SU-DHL-6 (cell line): Measurements from ENCODE around the gene REST.

Source experiments
- H2AFZ ChIP-seq: fragments of 200-600 bp; sonication (generic); 2 replicates; pipeline ENCODE4 v1.6.1; 2014; ENCODE audit warnings: low read depth, mild to moderate bottlenecking, moderate library complexity, mixed read lengths, antibody characterized with exemption, low read length; ENCODE audit not compliant: severe bottlenecking
- H3F3A ChIP-seq: fragments of 200-600 bp; shearing (Covaris generic); 2 replicates; pipeline ENCODE4 v1.6.0; 2016; ENCODE audit warnings: antibody characterized with exemption, mild to moderate bottlenecking; ENCODE audit not compliant: insufficient read depth
- H3K27ac ChIP-seq: fragments of 200-600 bp; sonication (generic); 2 replicates; pipeline ENCODE4 v1.5.1; 2016; ENCODE audit warnings: low read depth, mild to moderate bottlenecking, low read length, moderate library complexity, mixed read lengths
- H3K27me3 ChIP-seq: fragments of 200-600 bp; sonication (generic), shearing (Covaris generic); 2 replicates; pipeline ENCODE4 v1.6.0; 2014; ENCODE audit warnings: mild to moderate bottlenecking, low read length
- H3K36me3 ChIP-seq: fragments of 200-600 bp; sonication (generic); 2 replicates; pipeline ENCODE4 v1.6.1; 2014; ENCODE audit warnings: mild to moderate bottlenecking, low read length, mixed read lengths
- H3K4me2 ChIP-seq: fragments of 300-600, 200-600 bp; shearing (Covaris generic), sonication (generic); 2 replicates; pipeline ENCODE4 v1.6.0; 2014; ENCODE audit warnings: low read length, low read depth, mild to moderate bottlenecking; ENCODE audit not compliant: poor library complexity, severe bottlenecking
- H3K4me3 ChIP-seq: fragments of 200-600 bp; sonication (generic); 2 replicates; pipeline ENCODE4 v1.5.1; 2014; ENCODE audit warnings: antibody characterized with exemption, low read length, mild to moderate bottlenecking, mixed read lengths; ENCODE audit not compliant: insufficient read depth, poor library complexity, severe bottlenecking
- H3K79me2 ChIP-seq: fragments of 200-600 bp; sonication (generic); 2 replicates; pipeline ENCODE4 v1.6.1; 2014; ENCODE audit warnings: mild to moderate bottlenecking, low read length, moderate library complexity; ENCODE audit not compliant: insufficient read depth
- H3K9ac ChIP-seq: fragments of 200-600 bp; sonication (generic); 2 replicates; pipeline ENCODE4 v1.7.0; 2014; ENCODE audit warnings: mild to moderate bottlenecking, low read length
- H3K9me2 ChIP-seq: fragments of 200-600 bp; sonication (generic); replicated peaks from 2 replicates; pipeline ENCODE4 v1.6.1; 2014; ENCODE audit warnings: low read length; ENCODE audit not compliant: insufficient read depth
- H3K9me3 ChIP-seq: fragments of 200-600 bp; sonication (generic); 2 replicates; pipeline ENCODE4 v1.6.1; 2014; ENCODE audit warnings: low read length, mixed read lengths; ENCODE audit not compliant: insufficient read depth
- H4K20me1 ChIP-seq: fragments of 200-600 bp; sonication (generic); 2 replicates; pipeline ENCODE4 v1.6.1; 2014; ENCODE audit warnings: low read depth, mild to moderate bottlenecking, antibody characterized with exemption, low read length, moderate library complexity, mixed read lengths
- EZH2phosphoT487 ChIP-seq: fragments of 200-600 bp; sonication (generic), shearing (Covaris generic); conservative IDR thresholded peaks from 2 replicates; pipeline ENCODE4 v1.6.1; 2018; ENCODE audit warnings: mild to moderate bottlenecking, antibody characterized with exemption, low read length, moderate library complexity, mixed read lengths
- TF ChIP-seq, protein P1 (sequence below): fragments of 200-600 bp; sonication (generic); IDR thresholded peaks from one replicate; pipeline ENCODE4 v1.5.1; 2017; ENCODE audit warnings: antibody characterized with exemption, mild to moderate bottlenecking, low read length, moderate library complexity; ENCODE audit not compliant: insufficient read depth, poor library complexity, severe bottlenecking

REST gene

DNA sequence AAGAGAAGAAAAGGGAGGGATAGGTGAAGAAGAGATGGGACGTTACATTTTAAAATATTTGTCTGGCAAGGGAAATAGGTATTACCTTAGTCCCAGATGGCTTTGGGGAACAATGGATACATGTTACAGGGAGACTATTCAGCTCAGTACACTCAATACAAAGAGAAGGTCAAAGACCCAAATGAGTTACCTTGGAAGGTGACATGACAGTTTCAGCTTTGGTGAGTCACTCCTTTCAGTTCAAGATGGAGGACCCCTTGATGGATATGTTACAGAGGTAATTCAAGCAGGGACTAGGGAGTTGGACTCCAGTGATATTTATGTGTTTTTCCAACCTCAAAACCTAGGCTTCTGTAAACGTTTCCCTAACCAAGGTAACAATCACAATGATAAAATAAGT lies 64.7 kb downstream of the REST start:
- no peak overlapping the region for H3K9ac ChIP-seq
- no peak overlapping the region for H3K27ac ChIP-seq
- no peaks in the 10 kb centered on the region for H3K9me2 ChIP-seq
- peaks cover 17% of the 10 kb centered on the region for H3K36me3 ChIP-seq
- no peaks in the 10 kb centered on the region for H4K20me1 ChIP-seq
- peaks cover 42% of the 10 kb centered on the region for H3K79me2 ChIP-seq
- no peaks in the 10 kb centered on the region for H3K9me3 ChIP-seq
- H3K4me3 ChIP-seq = no peak overlapping the region
- no peak overlapping the region for H2AFZ ChIP-seq
- no peak for TF ChIP-seq EZH2phosphoT487
- TF ChIP-seq, protein P1, sequence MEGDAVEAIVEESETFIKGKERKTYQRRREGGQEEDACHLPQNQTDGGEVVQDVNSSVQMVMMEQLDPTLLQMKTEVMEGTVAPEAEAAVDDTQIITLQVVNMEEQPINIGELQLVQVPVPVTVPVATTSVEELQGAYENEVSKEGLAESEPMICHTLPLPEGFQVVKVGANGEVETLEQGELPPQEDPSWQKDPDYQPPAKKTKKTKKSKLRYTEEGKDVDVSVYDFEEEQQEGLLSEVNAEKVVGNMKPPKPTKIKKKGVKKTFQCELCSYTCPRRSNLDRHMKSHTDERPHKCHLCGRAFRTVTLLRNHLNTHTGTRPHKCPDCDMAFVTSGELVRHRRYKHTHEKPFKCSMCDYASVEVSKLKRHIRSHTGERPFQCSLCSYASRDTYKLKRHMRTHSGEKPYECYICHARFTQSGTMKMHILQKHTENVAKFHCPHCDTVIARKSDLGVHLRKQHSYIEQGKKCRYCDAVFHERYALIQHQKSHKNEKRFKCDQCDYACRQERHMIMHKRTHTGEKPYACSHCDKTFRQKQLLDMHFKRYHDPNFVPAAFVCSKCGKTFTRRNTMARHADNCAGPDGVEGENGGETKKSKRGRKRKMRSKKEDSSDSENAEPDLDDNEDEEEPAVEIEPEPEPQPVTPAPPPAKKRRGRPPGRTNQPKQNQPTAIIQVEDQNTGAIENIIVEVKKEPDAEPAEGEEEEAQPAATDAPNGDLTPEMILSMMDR = no peak
- no peaks in the 10 kb centered on the region for H3K27me3 ChIP-seq
- H3F3A ChIP-seq = no peaks in the 10 kb centered on the region
- no peak overlapping the region for H3K4me2 ChIP-seq

DNA sequence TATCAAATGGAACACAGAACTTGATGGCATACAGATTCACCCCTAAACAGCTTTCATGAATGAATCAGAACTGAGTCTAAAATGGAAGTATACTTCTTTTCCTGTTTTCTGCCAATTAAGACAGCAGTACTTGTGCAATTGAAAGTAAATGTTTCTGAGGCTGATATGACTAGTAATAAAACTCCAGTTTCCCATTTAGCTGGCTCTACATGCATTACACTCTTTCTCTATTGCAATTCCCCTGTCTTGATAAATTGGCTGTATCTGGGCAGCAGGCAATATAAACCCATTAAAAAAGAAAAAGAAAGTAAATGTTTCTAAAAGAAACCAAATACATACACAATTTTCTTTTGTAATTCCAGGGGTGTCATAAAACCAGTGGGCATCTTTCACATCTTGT lies 65.1 kb downstream of the REST start:
- Histone ChIP-seq H3K4me3 (no peak overlapping the region), H3K36me3 (peaks cover 17% of the 10 kb centered on the region), H3K9ac (no peak overlapping the region), H4K20me1 (no peaks in the 10 kb centered on the region), H3K4me2 (no peak overlapping the region), H3K27me3 (no peaks in the 10 kb centered on the region), H3F3A (no peaks in the 10 kb centered on the region; the same call in 1 of the 2 replicates), H2AFZ (no peak overlapping the region), H3K79me2 (peaks cover 42% of the 10 kb centered on the region), H3K27ac (no peak overlapping the region), H3K9me3 (no peaks in the 10 kb centered on the region), H3K9me2 (no peaks in the 10 kb centered on the region)
- TF ChIP-seq EZH2phosphoT487 = no peak
- TF ChIP-seq, protein P1 = no peak

DNA sequence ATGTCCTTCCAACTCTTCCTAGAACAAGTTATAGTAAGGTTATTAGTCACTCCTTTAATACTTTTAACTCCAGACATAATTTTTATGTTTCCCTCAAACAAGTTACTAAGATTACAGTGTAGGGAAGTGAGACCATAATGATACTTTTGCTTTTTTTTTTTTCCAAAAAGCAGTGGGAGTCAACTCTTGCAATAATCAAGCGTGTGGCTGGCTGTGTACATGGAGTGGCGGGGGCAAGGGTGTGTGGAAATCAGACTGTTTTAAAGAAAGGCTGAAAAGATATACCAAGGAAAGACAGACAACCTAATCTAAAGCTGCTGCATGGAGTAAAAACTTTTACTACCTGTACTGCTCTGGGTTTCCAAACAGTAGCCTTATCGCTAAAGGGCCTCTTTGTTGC lies 65.6 kb downstream of the REST start:
- Histone ChIP-seq H3K9me3 (no peaks in the 10 kb centered on the region), H3K4me3 (no peak overlapping the region), H4K20me1 (no peaks in the 10 kb centered on the region), H3K27me3 (no peaks in the 10 kb centered on the region), H2AFZ (no peak overlapping the region), H3K9me2 (no peaks in the 10 kb centered on the region), H3K36me3 (peaks cover 17% of the 10 kb centered on the region), H3K4me2 (no peak overlapping the region), H3F3A (no peaks in the 10 kb centered on the region; the same call in 1 of the 2 replicates), H3K9ac (no peak overlapping the region), H3K27ac (no peak overlapping the region), H3K79me2 (peaks cover 42% of the 10 kb centered on the region)
- TF ChIP-seq EZH2phosphoT487 = no peak
- TF ChIP-seq, protein P1 = no peak
